SK-N-SH treated with all-trans-retinoic acid at 6 μM for 48 hours (cell line): ENCODE data around the gene CRP.
"Not testable (repeated sequence)": the region's sequence is repeated elsewhere in the genome, so short reads cannot be mapped to it uniquely, and the experiment has no call there.

Experiments
- BACH2 ChIP-seq: fragments of 250-450 bp; sonication (Bioruptor Pico); IDR thresholded peaks from 2 replicates; pipeline ENCODE4 v1.9.0; 2021; ENCODE audit warnings: mild to moderate bottlenecking, borderline replicate concordance
- ESRRG ChIP-seq: fragments of 250-450 bp; sonication (Bioruptor Pico); IDR thresholded peaks from 2 replicates; pipeline ENCODE4 v1.6.1; 2021; ENCODE audit warnings: mild to moderate bottlenecking
- OSR1 ChIP-seq: fragments of 250-450 bp; sonication (Bioruptor Pico); IDR thresholded peaks from 2 replicates; pipeline ENCODE4 v1.8.0; 2022; ENCODE audit warnings: moderate library complexity, mild to moderate bottlenecking, inconsistent platforms
- PPARA ChIP-seq: fragments of 250-450 bp; sonication (Bioruptor Pico); IDR thresholded peaks from 2 replicates; pipeline ENCODE4 v1.5.0; 2020; ENCODE audit warnings: mild to moderate bottlenecking, borderline replicate concordance
- RARB ChIP-seq: fragments of 250-450 bp; sonication (Bioruptor Pico); IDR thresholded peaks from 2 replicates; pipeline ENCODE4 v1.8.0; 2021; ENCODE audit warnings: mild to moderate bottlenecking, moderate library complexity
- TCF4 ChIP-seq: fragments of 250-450 bp; sonication (Bioruptor Pico); IDR thresholded peaks from 2 replicates; pipeline ENCODE4 v1.8.0; 2021; ENCODE audit warnings: mild to moderate bottlenecking, moderate library complexity, borderline replicate concordance
- ZC3H10 ChIP-seq: fragments of 250-450 bp; sonication (Bioruptor Pico); IDR thresholded peaks from 2 replicates; pipeline ENCODE4 v1.5.1; 2021; ENCODE audit warnings: mild to moderate bottlenecking, moderate library complexity
- ZFP3 ChIP-seq: fragments of 250-450 bp; sonication (Bioruptor Pico); IDR thresholded peaks from 2 replicates; pipeline ENCODE4 v1.5.0; 2020; ENCODE audit warnings: mild to moderate bottlenecking, moderate library complexity
- ZNF565 ChIP-seq: fragments of 450-650 bp; formaldehyde crosslinking; conservative IDR thresholded peaks from 2 replicates; pipeline ENCODE4 v1.5.0; 2020; ENCODE audit warnings: low read depth, mild to moderate bottlenecking, moderate library complexity
- ZNF8 ChIP-seq: fragments of 450-650 bp; formaldehyde crosslinking; IDR thresholded peaks from 2 replicates; pipeline ENCODE4 v1.5.0; 2020; ENCODE audit warnings: mild to moderate bottlenecking, moderate library complexity
- TF ChIP-seq, protein P1 (sequence below): fragments of 250-450 bp; sonication (Bioruptor Pico); IDR thresholded peaks from 2 replicates; pipeline ENCODE4 v1.5.1; 2021; ENCODE audit warnings: mild to moderate bottlenecking, moderate library complexity
- TF ChIP-seq, protein P2 (sequence below): fragments of 250-450 bp; sonication (Bioruptor Pico); IDR thresholded peaks from 2 replicates; pipeline ENCODE4 v1.8.0; 2020; ENCODE audit warnings: mild to moderate bottlenecking, moderate library complexity, borderline replicate concordance
- TF ChIP-seq, protein P3 (sequence below): fragments of 250-450 bp; sonication (Bioruptor Pico); IDR thresholded peaks from 2 replicates; pipeline ENCODE4 v1.5.1; 2020; ENCODE audit warnings: low read depth, mild to moderate bottlenecking, moderate library complexity

DNA sequence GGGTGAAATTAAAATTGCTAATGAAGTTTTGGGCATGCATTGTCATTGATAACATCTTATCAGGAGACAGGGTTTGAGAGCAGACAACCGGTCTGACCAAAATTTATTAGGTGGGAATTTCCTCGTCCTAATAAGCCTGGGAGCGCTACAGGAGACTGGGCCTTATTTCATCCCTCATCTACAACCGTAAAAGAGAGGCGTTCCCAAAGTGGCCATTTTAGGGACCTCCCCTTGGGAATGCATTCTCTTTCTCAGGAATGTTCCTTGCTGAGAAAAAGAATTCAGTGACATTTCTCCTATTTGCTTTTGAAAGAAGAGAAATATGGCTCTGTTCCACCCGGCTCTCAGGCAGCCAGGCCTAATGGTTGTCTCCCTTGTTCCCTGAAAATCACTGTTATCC, 8.8 kb upstream of the CRP start:
- TF ChIP-seq, protein P1, sequence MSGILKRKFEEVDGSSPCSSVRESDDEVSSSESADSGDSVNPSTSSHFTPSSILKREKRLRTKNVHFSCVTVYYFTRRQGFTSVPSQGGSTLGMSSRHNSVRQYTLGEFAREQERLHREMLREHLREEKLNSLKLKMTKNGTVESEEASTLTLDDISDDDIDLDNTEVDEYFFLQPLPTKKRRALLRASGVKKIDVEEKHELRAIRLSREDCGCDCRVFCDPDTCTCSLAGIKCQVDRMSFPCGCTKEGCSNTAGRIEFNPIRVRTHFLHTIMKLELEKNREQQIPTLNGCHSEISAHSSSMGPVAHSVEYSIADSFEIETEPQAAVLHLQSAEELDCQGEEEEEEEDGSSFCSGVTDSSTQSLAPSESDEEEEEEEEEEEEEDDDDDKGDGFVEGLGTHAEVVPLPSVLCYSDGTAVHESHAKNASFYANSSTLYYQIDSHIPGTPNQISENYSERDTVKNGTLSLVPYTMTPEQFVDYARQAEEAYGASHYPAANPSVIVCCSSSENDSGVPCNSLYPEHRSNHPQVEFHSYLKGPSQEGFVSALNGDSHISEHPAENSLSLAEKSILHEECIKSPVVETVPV (CRISPR knock-in tag): not testable (repeated sequence)
- not testable (repeated sequence) for TF ChIP-seq BACH2 (CRISPR knock-in tag); ZNF8 (CRISPR knock-in tag); ESRRG (CRISPR knock-in tag); OSR1 (CRISPR knock-in tag); ZC3H10 (CRISPR knock-in tag); ZFP3; ZNF565; PPARA (CRISPR knock-in tag); RARB (CRISPR knock-in tag); TCF4 (CRISPR knock-in tag)
- TF ChIP-seq, protein P2, sequence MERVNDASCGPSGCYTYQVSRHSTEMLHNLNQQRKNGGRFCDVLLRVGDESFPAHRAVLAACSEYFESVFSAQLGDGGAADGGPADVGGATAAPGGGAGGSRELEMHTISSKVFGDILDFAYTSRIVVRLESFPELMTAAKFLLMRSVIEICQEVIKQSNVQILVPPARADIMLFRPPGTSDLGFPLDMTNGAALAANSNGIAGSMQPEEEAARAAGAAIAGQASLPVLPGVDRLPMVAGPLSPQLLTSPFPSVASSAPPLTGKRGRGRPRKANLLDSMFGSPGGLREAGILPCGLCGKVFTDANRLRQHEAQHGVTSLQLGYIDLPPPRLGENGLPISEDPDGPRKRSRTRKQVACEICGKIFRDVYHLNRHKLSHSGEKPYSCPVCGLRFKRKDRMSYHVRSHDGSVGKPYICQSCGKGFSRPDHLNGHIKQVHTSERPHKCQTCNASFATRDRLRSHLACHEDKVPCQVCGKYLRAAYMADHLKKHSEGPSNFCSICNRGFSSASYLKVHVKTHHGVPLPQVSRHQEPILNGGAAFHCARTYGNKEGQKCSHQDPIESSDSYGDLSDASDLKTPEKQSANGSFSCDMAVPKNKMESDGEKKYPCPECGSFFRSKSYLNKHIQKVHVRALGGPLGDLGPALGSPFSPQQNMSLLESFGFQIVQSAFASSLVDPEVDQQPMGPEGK: not testable (repeated sequence)
- TF ChIP-seq, protein P3, sequence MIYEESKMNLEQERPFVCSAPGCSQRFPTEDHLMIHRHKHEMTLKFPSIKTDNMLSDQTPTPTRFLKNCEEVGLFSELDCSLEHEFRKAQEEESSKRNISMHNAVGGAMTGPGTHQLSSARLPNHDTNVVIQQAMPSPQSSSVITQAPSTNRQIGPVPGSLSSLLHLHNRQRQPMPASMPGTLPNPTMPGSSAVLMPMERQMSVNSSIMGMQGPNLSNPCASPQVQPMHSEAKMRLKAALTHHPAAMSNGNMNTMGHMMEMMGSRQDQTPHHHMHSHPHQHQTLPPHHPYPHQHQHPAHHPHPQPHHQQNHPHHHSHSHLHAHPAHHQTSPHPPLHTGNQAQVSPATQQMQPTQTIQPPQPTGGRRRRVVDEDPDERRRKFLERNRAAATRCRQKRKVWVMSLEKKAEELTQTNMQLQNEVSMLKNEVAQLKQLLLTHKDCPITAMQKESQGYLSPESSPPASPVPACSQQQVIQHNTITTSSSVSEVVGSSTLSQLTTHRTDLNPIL (CRISPR knock-in tag): not testable (repeated sequence)
